ENCODE data around the gene EIF2B5.
"Not testable (repeated sequence)": the region's sequence is repeated elsewhere in the genome, so short reads cannot be mapped to it uniquely, and the experiment has no call there.

EIF2B5 gene

DNA sequence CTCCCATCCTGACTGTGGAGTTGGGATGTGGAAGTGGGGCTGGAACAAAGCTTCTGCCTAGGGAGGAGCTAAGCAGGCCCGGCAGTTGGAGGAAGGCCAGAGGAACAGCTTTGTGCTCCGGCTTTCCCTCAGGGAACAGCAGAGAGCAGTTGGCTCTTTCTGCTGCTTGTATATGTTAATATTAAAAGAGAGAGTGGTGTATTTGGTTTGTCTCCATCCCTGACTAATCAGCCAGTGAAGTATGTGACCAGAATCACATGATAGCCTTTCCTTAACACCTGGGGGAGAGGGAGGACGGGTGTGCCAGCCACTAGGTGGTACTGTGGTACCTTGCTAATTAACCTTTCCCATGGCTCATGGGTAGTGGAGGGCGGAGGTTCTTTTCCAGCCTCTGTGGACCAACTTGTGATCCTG lies 10.0 kb downstream of the EIF2B5 start:
- DNase-seq (ENCODE audit: extremely low read depth in 1 of 2, low read depth in 1 of 2), result no peak

GRCh38 chr3:184145751-184146270 lies 10.7 kb downstream of the EIF2B5 start:
- no peak for DNase-seq (ENCODE audit: extremely low read depth in 1 of 2, low read depth in 1 of 2)

GRCh38 chr3:184148076-184148475 lies 12.9 kb downstream of the EIF2B5 start:
- DNase-seq (ENCODE audit: extremely low read depth in 1 of 2, low read depth in 1 of 2), result no peak

DNA sequence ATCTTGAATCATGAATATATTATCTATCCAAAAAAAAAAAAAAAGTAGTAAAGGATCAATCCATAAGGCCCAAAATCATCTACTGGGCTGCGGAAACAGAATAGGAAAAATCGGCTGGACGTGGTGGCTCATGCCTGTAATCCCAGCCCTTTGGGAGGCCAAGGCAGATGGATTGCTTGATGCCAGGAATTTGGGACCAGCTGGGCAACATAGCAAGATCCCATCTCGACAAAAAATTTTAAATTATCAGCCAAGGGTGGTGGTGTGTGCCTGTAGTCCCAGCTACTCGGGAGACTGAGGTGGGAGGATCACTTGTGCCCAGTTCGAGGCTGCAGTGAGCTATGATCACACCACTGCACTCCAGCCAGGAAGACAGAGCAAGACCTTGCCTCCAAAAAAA lies 14.0 kb downstream of the EIF2B5 start:
- DNase-seq (ENCODE audit: extremely low read depth in 1 of 2, low read depth in 1 of 2), result no peak

DNA sequence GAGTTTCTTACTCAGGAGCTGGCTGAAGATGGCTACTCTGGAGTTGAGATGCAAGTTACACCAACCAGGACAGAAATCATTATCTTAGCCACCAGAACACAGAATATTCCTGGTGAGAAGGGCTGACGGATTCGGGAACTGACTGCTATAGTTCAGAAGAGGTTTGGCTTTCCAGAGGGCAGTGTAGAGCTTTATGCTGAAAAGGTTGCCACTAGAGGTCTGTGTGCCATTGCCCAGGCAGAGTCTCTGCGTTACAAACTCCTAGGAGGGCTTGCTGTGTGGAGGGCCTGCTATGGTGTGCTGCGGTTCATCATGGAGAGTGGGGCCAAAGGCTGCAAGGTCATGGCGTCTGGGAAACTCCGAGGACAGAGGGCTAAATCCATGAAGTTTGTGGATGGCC lies 14.6 kb downstream of the EIF2B5 start:
- not testable (repeated sequence) for DNase-seq (ENCODE audit: extremely low read depth in 1 of 2, low read depth in 1 of 2)

- DNase-seq (ENCODE audit: extremely low read depth in 1 of 2, low read depth in 1 of 2), result no peak
Observed at GRCh38 chr3:184154885-184155643, 19.9 kb downstream of the EIF2B5 start, which contains the start of gene DVL3. Gene DVL3, plus strand, starts transcription at chr3:184155377. Its CDS starts 259 bp downstream, at chr3:184155636.

GRCh38 chr3:184155644-184156521 lies 20.7 kb downstream of the EIF2B5 start:
- DNase-seq (ENCODE audit: extremely low read depth in 1 of 2, low read depth in 1 of 2), result no peak

GRCh38 chr3:184156522-184156955 lies 21.4 kb downstream of the EIF2B5 start:
- DNase-seq (ENCODE audit: extremely low read depth in 1 of 2, low read depth in 1 of 2), result no peak

- no peak for DNase-seq (ENCODE audit: extremely low read depth in 1 of 2, low read depth in 1 of 2)
Observed at GRCh38 chr3:184157206-184157605, 22.0 kb downstream of the EIF2B5 start.

DNA sequence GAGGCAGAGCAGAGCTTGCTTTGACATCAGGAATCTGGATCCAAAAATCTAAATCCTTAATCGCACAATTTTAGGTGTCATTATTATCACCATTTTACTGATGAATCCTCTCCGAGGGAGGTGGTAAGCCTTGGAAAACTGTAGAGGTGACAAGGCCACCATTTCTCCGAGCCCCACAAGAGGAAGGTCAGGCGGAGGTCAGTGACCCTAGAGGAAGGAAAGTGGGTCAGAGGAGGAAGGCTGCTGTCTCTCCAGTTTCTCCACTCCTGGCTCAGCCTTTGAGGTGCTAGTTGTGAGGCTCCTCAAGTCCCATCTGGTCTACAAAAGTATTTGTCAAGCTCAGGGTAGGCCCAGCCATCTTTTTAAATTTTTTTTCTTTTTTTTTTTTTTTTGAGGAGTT lies 23.2 kb downstream of the EIF2B5 start:
- DNase-seq (ENCODE audit: extremely low read depth in 1 of 2, low read depth in 1 of 2), result no peak

DNA sequence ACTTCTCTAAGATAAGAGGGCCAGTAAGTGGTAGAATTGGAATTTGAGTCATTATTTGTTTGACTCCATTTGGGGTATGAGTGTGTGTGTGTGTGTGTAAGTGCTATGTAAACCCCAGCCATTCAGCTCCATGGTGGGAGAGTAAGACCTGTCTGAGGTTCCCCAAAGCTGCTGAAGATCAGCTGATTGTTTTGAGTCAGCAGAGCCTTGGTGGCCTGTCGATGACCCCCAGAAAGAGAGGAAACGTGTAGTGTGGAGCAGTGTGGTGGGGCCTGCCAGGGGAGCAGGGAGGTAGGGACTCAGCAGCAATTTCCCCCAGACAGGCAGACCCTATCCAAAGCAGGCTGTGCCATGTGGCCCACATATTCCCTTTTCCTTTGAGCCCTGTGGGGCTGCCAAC lies 25.3 kb downstream of the EIF2B5 start:
- DNase-seq (ENCODE audit: extremely low read depth in 1 of 2, low read depth in 1 of 2), result no peak

DNA sequence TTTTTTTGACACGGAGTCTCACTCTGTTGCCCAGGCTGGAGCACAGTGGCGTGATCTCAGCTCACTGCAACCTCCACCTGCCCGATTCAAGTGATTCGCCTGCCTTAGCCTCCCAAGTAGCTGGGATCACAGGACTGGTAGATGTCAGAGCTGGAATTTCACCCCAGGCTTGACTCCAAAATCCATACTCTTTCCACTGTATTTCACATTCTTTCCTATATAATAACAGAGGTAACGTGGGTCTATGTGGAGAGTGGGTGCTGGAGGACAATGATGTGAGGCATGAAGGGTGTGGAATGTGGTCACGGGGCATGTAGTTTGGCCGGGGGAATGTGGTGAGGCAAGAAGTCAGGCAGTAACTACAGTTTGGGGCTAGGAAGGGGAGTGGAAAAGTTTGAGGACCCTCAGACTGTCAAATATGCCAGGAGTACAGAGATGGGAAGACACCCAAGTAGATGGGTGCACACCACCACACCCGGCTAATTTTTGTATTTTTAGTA lies 27.5 kb downstream of the EIF2B5 start:
- DNase-seq (ENCODE audit: extremely low read depth in 1 of 2, low read depth in 1 of 2), result not testable (repeated sequence)

- DNase-seq (ENCODE audit: extremely low read depth in 1 of 2, low read depth in 1 of 2), result no peak
Observed at GRCh38 chr3:184164648-184165330, 29.6 kb downstream of the EIF2B5 start.

DNA sequence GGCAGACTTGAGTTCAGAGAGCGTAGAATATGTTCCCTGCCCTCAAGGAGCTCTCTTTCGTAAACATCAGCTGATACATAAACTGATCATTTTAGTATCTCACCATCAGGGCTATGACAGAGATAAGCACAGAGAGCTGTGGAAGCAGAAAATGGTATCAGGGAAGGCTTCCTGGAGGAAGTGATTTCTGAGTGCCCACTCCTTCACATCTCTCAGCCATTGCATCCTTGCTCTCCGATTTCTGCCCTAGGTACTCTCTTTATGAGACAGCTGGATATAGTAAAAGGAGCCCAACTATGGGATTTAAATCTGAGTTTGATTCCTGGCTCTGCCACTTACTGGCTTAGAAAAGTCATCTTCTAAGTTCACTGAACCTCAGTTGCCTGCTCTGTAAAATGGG lies 30.4 kb downstream of the EIF2B5 start:
- DNase-seq (ENCODE audit: extremely low read depth in 1 of 2, low read depth in 1 of 2), result no peak

GRCh38 chr3:184166671-184167070 lies 31.5 kb downstream of the EIF2B5 start:
- DNase-seq (ENCODE audit: extremely low read depth in 1 of 2, low read depth in 1 of 2), result no peak

DNA sequence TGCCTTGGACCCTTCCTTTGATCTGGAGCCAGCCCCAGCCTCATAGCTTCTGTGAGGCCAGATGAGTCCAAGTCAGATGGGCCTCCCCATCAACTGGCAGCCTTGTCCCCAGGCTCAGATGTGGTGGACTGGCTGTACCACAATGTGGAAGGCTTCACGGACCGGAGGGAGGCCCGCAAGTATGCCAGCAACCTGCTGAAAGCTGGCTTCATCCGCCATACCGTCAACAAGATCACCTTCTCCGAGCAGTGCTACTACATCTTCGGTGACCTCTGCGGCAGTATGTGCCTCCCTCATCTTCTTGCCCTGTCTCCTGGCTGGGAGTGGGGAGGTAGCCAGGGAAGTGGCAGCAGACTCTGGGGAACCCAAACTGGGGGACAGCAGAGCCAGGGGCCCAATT lies 32.6 kb downstream of the EIF2B5 start:
- DNase-seq (ENCODE audit: extremely low read depth in 1 of 2, low read depth in 1 of 2), result no peak

DNA sequence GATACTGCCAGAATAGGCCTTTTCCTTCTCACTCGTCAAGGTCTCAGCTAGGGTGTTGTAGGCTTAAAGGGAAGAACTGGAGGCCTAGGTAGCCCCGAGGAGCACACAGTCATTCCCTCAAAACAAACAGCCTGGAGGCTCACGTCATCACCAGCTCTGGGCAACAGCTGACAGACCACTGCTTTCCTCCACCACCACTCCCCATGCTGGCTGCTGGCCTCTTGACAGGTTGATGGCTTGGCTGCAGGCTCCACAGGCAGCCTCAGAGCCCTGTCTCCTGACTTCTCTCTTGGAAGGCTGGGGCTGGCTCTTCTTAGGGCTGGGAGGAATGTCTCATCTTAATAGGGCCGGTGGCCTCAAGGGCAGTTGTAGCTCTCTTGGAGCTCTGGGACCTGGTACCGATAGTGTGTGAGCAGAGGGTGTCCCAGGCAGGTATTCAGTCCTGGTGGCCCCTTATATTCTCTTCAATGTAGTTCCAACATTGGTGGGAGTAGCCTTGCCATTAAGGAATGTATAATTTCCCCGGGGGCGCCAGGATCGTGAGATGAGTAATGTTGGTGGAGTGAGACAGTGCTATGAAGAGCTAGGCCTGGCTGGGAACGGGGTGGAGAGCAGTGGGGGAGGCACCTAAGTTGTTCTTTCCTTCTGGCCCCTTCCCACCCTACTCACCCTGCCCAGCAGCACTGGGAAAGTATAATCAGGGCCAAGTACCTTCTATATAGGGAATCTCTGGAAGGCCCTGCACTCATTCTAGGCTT lies 33.4 kb downstream of the EIF2B5 start:
- DNase-seq (ENCODE audit: extremely low read depth in 1 of 2, low read depth in 1 of 2), result no peak

DNA sequence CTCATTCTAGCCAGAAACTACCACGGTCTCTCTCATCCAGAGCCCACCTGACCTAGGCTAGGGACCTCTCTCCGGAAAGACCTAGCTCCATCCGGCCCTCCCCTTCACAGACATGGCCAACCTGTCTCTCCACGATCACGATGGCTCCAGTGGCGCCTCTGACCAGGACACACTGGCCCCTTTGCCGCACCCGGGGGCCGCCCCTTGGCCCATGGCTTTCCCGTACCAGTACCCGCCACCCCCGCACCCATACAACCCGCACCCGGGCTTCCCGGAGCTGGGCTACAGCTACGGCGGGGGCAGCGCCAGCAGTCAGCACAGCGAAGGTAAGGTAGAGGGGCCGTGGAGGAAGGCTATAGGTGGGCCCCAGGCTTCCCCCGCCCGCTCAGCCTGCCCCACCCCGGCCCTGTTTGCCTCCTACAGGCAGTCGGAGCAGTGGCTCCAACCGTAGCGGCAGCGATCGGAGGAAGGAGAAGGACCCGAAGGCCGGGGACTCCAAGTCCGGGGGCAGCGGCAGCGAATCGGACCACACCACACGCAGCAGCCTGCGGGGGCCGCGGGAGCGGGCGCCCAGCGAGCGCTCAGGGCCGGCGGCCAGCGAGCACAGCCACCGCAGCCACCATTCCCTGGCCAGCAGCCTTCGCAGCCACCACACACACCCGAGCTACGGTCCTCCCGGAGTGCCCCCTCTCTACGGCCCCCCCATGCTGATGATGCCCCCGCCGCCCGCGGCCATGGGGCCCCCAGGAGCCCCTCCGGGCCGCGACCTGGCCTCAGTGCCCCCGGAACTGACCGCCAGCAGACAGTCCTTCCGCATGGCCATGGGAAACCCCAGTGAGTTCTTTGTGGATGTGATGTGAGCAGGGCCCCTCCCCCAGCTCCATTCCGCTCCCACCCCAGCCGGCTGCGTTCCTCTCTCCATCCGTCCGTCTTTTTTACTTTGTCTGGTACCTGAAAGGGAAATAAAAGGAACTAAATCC lies 35.0 kb downstream of the EIF2B5 start:
- no peak for DNase-seq (ENCODE audit: extremely low read depth in 1 of 2, low read depth in 1 of 2)

- DNase-seq (ENCODE audit: extremely low read depth in 1 of 2, low read depth in 1 of 2), result no peak
Observed at GRCh38 chr3:184171562-184171961, 36.4 kb downstream of the EIF2B5 start.

Data from stimulated activated CD8-positive, alpha-beta memory T cell treated with anti-CD3 and anti-CD28 coated beads, Interleukin-7, amount 100 ng/mL, for 48 hours (primary cell).